ENCODE measurements around the gene ZNF750. TPM values are rescaled to one million over a fixed set of nuclear protein-coding genes. Genes with fewer than 3 reads are reported as not detected.

The ZNF750 gene
- total RNA-seq, 1 experiment from 2014 or later = not detected

GRCh38 chr17:82859431-82860403, 19.9 kb upstream of the ZNF750 start:
- DNase-seq (ENCODE audit: low read depth) = peak; percentile 69

- no peak for DNase-seq (ENCODE audit: low read depth)
These were observed 18.7 kb upstream of the ZNF750 start for GRCh38 chr17:82858376-82859126.

GRCh38 chr17:82856361-82856760, 16.5 kb upstream of the ZNF750 start:
- DNase-seq (ENCODE audit: low read depth) = peak; percentile 14

- DNase-seq (ENCODE audit: low read depth) = no peak
These were observed 14.4 kb upstream of the ZNF750 start for GRCh38 chr17:82854226-82854625.

DNA sequence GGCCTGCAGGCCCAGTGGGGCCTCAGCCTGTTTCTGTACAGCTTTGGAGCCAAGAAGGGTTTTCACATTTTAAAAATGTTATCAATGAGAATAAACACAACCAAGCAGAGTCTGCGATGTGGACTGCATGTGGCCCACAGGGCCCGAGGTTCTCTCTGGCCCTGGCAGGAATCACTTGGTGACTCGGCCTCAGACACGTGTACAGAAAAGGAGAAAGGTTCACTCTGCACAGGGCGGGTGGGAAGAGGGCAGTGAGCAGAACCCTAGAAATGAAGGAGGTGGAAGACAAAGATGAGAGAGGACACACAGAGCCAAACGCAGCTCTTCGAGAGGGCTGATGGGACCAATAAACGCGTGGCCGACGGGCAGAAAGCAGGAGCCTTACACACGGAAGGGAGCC, 11.6 kb upstream of the ZNF750 start:
- DNase-seq (ENCODE audit: low read depth) = no peak

DNA sequence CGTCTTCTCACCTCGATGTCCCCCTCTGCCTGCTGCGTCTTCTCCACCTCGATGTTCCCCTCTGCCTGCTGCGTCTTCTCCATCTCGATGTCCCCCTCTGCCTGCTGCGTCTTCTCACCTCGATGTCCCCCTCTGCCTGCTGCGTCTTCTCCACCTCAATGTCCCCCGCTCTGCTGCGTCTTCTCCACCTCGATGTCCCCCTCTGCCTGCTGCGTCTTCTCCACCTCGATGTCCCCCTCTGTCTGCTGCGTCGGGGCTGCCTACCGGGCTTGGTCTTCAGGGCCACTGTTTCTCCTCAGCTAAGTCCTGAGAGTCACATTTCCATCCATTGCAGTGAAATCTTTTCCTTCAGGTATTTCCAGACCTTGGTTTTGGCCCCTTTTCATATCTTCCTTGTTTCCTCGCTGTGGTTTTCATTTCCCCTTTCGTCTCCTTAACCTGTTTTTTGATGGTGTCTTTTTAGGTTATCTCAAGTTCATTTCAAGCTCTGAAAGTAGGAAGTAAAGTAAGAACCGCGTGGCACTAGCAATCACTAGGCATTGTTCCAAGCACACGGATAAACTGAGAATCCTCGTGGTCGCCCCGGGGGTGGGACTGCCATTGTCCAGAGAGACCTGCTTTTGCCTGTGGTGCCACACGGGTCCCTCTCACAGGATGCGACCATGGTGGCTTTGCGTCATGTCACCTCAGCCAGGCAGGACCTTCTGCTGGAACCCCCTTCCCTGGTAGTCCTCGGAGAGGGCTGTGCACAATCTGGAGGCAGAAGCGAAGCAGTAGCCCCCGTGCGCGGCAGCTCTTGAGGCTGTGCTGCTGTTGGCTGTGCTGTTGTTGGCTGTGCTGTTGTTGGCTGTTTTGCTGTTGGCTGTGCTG, 9.5 kb upstream of the ZNF750 start:
- DNase-seq (ENCODE audit: low read depth) = no peak

DNA sequence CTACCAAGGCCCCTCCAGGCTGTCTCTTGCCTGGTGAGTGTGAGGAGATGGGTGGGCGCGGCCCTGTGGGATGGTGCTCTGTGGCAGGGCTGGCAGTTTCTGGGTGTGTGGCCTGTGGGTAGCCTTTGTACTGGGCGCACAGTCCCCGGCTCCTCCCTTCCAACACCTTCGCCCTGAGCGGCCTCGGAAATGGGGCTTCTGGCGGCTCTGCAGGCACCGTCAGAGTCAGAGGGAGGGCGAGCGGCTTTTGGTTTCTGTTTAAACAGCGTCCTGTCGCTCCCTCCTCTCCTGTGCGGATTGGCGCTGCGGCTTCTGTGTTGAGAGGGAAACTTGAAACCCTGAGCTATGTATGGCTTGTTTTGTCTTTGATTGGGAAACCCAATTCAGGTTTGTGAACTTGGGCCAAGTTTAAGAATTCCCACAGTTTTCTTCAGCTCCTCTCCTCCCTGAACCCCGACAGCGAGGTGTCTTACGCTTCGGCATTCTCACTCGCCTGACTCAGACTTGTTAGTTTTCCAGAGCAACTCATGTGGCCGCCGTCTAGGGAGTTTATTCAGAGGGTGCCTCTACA, 8.3 kb upstream of the ZNF750 start:
- no peak for DNase-seq (ENCODE audit: low read depth)

GRCh38 chr17:82846061-82846691, 6.4 kb upstream of the ZNF750 start:
- DNase-seq (ENCODE audit: low read depth) = no peak

DNA sequence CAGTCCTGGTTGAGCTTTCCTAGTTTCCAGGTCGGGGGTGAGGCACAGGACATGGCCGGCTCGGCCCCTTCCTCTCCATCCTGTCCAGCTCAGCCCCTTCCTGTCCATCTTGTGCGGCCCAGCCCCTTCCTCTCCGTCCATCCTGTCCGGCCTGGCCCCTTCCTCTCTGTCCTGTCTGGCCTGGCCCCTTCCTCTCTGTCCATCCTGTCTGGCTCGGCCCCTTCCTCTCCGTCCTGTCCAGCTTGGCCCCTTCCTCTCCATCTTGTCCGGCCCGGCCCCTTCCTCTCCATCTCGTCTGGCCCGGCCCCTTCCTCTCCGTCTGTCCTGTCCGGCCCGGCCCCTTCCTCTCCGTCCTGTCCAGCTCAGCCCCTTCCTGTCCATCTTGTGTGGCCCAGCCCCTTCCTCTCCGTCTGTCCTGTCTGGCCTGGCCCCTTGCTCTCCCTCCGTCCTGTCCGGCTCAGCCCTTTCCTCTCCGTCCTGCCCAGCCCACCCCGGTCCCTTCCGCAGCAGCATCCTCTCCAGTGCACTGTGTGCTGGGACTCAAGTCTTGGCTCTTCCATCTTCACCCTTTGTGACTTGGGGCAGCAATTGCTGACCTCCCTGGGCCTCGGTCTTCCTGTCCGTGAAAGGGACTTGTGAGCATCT, 5.5 kb upstream of the ZNF750 start:
- DNase-seq (ENCODE audit: low read depth) = no peak

- DNase-seq (ENCODE audit: low read depth) = no peak
These were observed 5.0 kb upstream of the ZNF750 start for GRCh38 chr17:82844796-82845162.

DNA sequence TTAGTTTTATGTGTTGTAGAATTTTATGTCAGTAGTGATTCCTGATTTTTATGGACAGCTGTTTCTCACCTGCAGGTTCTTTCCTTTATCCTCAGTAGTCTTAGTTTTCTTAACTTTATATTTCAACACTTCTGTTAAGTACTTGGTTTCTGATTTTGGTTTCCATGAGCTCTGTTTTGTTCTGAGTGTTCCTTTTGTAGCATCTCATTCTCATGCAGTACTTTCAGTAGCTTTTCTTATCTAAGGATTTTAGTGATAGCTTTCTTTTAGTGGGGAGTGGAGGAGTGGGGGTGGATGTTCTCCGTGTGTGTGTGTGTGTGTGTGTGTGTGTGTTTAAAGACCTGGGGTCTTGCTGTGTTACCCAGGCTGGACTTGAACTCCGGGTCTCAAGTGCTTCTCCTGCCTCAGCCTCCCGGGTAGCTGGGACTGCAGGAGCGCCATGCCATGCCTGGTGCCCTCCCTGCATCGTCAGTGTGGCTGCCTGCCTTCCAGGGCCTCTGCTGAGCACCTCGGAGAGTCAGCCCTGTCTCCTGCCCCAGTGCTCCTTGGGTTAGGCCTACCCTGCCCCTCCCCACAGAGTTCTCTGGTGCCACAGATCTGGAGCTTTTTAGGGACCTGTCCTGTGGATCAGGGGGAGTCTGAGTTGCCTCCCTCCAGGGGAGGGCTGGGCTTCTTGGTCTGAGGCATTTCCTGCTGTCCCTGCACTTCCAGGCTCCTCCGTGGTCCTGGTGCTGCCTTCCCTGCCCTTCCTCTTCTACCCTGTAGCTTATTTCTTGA, 4.3 kb upstream of the ZNF750 start:
- DNase-seq (ENCODE audit: low read depth) = no peak

- no peak for DNase-seq (ENCODE audit: low read depth)
These were observed 2.2 kb upstream of the ZNF750 start for GRCh38 chr17:82841921-82842596.

DNA sequence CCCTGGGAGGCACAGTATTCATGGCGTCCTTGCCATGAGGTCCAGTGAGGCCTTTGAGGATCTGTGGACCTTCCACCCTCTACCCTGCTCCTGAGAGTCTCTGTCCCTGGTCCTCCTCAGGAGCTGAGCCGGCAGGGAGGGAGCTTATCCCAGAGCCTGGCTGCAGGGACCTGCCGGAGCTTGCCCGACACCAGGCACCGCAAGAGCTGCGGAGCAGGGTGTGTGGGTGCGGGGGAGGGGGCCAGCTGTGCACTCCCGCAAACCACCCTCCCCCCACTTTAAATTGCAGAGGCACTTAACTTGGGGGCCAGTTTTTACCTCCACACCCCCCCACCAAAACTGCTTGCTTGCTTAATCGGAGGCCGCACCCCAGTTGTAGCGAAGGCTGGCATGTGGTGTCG, 609 bp upstream of the ZNF750 start:
- no peak for DNase-seq (ENCODE audit: low read depth)

DNA sequence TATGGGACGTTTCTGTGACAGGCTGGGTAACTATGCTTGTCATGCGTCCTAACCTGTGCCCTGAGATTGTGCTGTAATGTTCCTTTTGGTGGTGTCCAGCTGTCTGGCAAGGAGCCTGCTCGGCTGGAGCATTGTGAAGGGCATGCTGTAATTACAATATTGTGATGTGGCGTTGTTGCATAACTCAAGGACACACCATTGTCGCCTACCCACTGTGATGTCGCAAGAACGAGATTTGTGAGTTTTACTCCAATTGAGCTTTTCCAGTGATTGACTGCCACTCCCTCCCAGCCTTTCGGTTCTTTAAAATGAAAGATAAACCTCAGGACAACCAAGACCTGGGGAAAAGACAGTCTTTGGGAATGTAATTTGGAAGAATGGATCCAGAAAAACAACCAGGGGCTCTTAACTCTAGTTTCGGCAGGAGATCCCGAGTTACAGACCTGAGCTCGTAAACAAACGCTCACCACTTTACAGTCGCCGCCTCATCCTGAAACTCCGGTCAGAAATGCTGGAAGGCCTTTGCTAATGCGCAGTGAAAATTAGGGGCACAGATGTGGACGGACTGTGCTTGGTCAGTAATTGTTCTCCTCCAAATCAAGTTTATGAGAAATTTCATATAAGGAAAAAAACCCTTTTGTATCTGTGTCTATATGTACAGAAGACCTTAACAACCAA, 1.3 kb downstream of the ZNF750 start:
- DNase-seq (ENCODE audit: low read depth) = no peak

- no peak for DNase-seq (ENCODE audit: low read depth)
These were observed 2.1 kb downstream of the ZNF750 start for GRCh38 chr17:82837586-82838320.

DNA sequence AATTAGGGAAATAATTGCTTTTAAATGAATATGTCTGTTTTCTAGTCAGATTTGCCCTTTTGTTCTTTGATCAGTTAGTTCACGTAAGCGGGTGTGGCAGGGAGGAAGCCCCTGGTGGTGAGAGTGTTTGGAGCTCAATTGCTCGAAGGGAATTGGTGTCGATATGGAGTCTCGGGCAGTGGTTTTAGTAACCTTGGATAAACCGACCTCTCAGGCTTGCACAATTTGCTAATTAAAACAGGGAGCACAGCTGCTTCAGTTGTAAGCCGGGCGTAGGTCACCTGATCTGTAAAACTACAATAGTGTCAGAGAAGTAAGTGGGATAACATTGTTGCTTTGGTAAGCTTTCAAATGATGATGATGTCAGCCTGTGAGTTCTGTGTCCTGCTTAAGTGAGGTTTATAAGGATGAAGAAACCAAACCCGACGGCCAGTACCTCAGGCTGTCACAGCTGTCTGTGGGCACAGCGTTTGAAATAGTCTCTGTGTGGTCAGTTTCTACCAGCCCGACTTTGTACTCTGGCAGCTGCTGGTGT, 2.9 kb downstream of the ZNF750 start:
- DNase-seq (ENCODE audit: low read depth) = no peak

DNA sequence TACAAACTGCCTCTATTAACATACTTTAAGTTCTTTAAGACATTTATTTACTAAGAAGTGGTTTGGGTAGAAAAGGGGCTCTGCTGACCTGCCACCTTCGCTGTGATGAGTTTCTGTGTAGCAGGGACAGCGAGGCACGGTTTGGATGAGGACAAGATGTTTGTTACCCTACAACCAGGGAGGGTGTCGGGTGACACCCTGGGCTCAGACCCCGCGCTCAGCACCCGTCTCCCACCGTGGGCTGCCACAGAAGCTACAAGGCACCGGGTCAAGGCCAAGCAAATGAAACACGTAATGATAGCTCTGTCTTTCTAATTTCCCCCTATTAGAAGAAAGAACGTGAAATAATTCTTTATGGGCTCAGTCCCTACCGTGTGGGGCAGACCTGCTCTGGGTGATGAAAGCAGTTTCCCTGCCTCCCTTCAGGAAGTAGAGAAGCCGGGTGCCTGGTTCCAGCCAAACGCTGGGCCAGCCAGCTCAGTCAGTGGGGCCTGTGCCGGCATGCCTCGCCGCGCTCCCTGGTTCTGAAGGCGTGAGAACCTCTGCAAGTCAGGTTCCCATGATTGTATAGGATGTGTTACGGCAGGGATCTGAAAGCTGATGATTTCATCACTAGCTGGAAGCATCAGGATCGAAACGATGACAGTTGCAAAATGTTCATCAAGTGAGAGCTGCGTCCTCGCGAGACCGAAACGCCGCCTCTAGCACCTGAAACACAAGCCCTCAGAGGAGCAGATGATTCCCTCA, 3.9 kb downstream of the ZNF750 start:
- no peak for DNase-seq (ENCODE audit: low read depth)
